Epithelial cell of proximal tubule (primary cell): ENCODE results near the gene USP33. TPM values are rescaled to one million over a fixed set of nuclear protein-coding genes. Genes with fewer than 3 reads are reported as not detected.

Source experiments
- DNase-seq: peaks from one replicate; pipeline ENCODE4 v3.0.0-alpha.2; 2011; ENCODE audit warnings: low read depth
- H3K4me3 ChIP-seq: 2 replicates; pipeline ENCODE4 v1.5.1; 2011; ENCODE audit warnings: low read depth, mild to moderate bottlenecking, low read length
- total RNA-seq: library from RNA; depleted of rRNA; stranded (reverse); fragments of >200 nt; gene quantifications from 2 replicates; pipeline ENCODE4 v1.2.3, GENCODE V29; 2015
- TF ChIP-seq, protein P1 (sequence below): conservative IDR thresholded peaks from 2 replicates; pipeline ENCODE4 v1.5.1; 2012; ENCODE audit warnings: low read depth, mild to moderate bottlenecking, low read length

Gene USP33
- total RNA-seq, 1 donor from 2014 or later = 44.1 TPM

DNA sequence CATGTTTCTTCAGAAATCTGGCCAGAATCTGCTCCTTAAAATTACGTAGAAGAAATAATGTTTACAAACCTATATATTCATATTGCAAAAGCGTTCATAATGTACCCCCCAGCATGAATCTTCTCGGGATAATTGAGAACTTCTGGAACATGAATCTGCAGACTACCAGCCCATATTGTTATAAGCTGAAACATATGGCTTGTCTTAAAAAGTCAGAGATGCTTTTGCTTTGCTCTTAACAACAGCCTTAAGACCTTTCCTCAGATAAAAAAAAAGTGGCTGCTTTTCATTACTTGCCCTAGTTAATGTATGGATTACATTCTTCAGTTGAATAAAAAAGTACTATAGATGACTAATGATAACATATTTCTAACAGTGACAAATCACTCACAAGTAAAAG lies 62.2 kb downstream of the USP33 start:
- TF ChIP-seq, protein P1, sequence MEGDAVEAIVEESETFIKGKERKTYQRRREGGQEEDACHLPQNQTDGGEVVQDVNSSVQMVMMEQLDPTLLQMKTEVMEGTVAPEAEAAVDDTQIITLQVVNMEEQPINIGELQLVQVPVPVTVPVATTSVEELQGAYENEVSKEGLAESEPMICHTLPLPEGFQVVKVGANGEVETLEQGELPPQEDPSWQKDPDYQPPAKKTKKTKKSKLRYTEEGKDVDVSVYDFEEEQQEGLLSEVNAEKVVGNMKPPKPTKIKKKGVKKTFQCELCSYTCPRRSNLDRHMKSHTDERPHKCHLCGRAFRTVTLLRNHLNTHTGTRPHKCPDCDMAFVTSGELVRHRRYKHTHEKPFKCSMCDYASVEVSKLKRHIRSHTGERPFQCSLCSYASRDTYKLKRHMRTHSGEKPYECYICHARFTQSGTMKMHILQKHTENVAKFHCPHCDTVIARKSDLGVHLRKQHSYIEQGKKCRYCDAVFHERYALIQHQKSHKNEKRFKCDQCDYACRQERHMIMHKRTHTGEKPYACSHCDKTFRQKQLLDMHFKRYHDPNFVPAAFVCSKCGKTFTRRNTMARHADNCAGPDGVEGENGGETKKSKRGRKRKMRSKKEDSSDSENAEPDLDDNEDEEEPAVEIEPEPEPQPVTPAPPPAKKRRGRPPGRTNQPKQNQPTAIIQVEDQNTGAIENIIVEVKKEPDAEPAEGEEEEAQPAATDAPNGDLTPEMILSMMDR = no peak
- H3K4me3 ChIP-seq = no peak overlapping the region
- no peak for DNase-seq

DNA sequence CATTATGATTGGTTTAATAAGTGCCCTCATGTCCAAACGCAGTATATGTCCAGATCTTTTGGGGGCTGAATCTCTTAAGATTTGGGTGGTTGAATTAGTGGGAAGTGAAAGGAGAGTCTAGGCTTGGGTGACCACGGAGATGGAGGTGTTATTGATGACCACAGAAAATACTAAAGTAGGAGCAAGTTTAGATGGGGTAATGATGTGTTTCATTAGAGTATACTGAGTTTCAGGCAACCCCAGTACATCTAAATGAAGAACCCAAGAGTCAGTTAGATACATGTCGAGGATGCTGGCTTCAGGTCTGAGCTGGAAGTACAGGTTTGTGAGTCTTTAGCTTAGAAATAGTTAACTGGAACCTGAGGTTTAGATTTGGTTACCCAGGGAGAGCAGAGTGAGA lies 70.7 kb downstream of the USP33 start:
- DNase-seq = no peak
- no peak overlapping the region for H3K4me3 ChIP-seq
- TF ChIP-seq, protein P1 = no peak

DNA sequence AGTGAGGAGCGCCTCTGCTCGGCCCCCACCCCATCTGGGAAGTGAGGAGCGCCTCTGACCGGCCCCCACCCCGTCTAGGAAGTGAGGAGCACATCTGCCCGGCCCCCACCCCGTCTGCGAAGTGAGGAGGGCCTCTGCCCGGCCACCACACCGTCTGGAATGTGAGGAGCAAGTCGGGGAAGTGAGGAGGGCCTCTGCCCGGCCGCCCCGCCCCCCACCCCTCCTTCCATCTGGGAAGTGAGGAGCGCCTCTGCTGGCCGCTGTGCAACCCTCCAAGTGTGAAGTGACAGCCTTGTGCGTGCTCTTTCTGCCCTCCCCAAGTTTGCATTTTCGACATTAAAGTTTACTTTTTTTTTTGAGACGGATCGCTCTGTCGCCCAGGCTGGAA lies 72.1 kb downstream of the USP33 start:
- H3K4me3 ChIP-seq = peak overlapping the region; percentile 24
- no peak for DNase-seq
- TF ChIP-seq, protein P1 = peak; percentile 39

DNA sequence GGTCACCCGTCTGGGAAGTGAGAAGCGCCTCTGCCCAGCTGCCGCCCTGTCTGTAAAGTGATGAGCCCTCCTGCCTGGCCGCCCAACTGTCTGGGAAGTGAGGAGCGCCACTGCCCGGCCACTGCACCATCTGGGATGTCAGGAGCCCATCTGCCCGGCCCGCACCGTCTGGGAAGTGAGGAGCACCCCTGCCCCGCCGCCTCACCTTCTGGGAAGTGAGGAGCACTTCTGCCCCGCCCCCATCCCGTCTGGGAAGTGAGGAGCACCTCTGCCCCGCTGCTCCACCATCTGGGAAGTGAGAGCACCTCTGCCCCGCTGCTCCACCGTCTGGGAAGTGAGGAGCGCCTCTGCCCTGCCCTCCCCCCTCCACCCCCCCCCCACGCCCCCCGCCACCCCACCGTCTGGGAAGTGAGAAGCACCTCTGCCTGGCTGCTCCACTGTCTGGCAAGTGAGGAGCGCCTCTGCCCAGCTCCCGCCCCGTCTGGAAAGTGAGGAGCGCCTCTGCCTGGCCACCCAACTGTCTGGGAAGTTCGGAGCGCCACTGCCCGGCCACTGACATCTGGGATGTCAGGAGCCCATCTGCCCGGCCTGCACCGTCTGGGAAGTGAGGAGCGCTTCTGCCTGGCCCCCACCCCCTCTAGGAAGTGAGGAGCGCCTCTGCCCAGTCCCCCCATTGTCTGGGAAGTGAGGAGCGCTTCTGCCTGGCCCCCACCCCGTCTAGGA lies 72.7 kb downstream of the USP33 start:
- no peak for DNase-seq
- TF ChIP-seq, protein P1 = no peak
- H3K4me3 ChIP-seq = no peak overlapping the region

DNA sequence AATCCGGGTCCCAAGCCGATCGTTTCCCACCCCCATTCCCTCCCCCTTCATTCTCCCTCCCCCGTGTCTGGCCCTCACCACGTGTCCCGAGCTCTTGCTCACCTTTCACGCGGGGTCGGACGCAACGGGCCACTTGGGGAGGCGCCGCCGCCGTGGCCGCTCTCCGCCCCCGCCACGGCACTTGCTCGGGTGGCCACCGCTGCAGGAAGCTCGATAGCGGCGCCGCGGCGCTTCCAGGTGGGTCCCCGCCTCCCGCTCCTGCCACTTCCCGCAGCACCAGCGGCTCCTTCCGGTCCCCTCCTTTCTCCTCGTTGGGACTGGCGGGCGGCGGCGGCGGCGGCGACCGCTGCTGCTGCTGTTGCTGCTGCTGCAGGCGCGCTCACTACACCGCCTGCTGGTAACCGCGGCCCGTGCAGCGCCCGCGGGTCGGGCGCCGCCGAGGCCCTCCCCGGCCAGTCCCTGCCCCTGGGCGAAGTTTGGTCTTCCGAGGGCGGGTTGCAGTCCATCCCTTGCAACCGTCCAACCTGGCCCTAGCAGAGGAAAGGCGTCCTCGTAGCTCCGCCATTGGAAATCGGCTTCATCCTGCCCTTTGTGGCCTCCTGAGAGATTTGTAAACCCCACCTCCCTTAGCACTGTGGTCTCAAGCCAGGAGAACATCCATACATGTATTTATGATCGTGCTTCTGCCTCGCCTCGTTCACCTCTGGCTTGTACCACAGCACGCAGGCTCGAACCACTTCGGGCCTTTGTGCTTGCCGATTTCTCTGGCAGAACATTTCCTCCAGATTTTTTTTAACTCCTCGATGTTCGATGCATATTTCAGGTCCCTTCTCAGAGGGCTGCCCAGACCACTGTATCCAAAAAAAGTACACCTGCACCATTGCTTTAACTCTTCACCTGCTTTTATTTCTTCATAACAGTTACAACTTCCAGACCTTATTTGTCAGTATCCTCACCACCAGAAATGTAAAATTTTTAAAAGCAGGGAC lies 76.2 kb downstream of the USP33 start:
- peak overlapping the region; percentile 73 for H3K4me3 ChIP-seq
- DNase-seq = peak; percentile 22
- TF ChIP-seq, protein P1 = peak; percentile 67

GRCh38 chr1:77682460-77683159 lies 77.0 kb downstream of the USP33 start, which contains the start of gene ZZZ3:
TSS of gene ZZZ3 (minus strand) at chr1:77682658. CDS start at chr1:77633354, 49,304 bp downstream.
- peak; percentile 86 for DNase-seq
- TF ChIP-seq, protein P1 = no peak
- H3K4me3 ChIP-seq = peak within 1 kb of the TSS; percentile 73
